Cerebellar cortex (tissue), 1 donor: ENCODE measurements around the gene PTGER4.
"Not testable (repeated sequence)": the region's sequence is repeated elsewhere in the genome, so short reads cannot be mapped to it uniquely, and the experiment has no call there.

Experiments
- DNase-seq: peaks from one replicate; pipeline ENCODE4 v3.0.0-alpha.2; 2015; ENCODE audit warnings: low spot score

PTGER4 gene

GRCh38 chr5:40679913-40680681 is at the start of gene PTGER4:
TSS of gene PTGER4 (plus strand) at chr5:40679915. CDS start at chr5:40680994, 1,079 bp downstream.
- no peak for DNase-seq

- no peak for DNase-seq
Measured at GRCh38 chr5:40630126-40630525, 49.6 kb upstream of the PTGER4 start.

GRCh38 chr5:40631236-40631635 is 48.5 kb upstream of the PTGER4 start:
- no peak for DNase-seq

- no peak for DNase-seq
Measured at GRCh38 chr5:40634154-40634553, 45.6 kb upstream of the PTGER4 start.

- DNase-seq = no peak
Measured at GRCh38 chr5:40634593-40634992, 45.1 kb upstream of the PTGER4 start.

- not testable (repeated sequence) for DNase-seq
Measured at GRCh38 chr5:40639531-40639930, 40.2 kb upstream of the PTGER4 start.

GRCh38 chr5:40646266-40646665 is 33.4 kb upstream of the PTGER4 start:
- no peak for DNase-seq

GRCh38 chr5:40648150-40648549 is 31.6 kb upstream of the PTGER4 start:
- no peak for DNase-seq

GRCh38 chr5:40649463-40650030 is 30.2 kb upstream of the PTGER4 start:
- DNase-seq = no peak

- DNase-seq = no peak
Measured at GRCh38 chr5:40651201-40651600, 28.5 kb upstream of the PTGER4 start.

- no peak for DNase-seq
Measured at GRCh38 chr5:40652441-40653220, 27.1 kb upstream of the PTGER4 start.

- no peak for DNase-seq
Measured at GRCh38 chr5:40653221-40654022, 26.3 kb upstream of the PTGER4 start.

- DNase-seq = no peak
Measured at GRCh38 chr5:40654377-40654991, 25.2 kb upstream of the PTGER4 start.

GRCh38 chr5:40655138-40655537 is 24.6 kb upstream of the PTGER4 start:
- DNase-seq = no peak

GRCh38 chr5:40656091-40656490 is 23.6 kb upstream of the PTGER4 start:
- DNase-seq = not testable (repeated sequence)

GRCh38 chr5:40656766-40657165 is 22.9 kb upstream of the PTGER4 start:
- DNase-seq = no peak

- no peak for DNase-seq
Measured at GRCh38 chr5:40660751-40661150, 19.0 kb upstream of the PTGER4 start.

GRCh38 chr5:40665635-40666298 is 13.9 kb upstream of the PTGER4 start:
- no peak for DNase-seq

GRCh38 chr5:40666657-40667056 is 13.1 kb upstream of the PTGER4 start:
- DNase-seq = no peak

- DNase-seq = no peak
Measured at GRCh38 chr5:40667161-40667663, 12.5 kb upstream of the PTGER4 start.
